ENCODE measurements around the gene PLEKHA7.
"Not testable (repeated sequence)": the region's sequence is repeated elsewhere in the genome, so short reads cannot be mapped to it uniquely, and the experiment has no call there.

The PLEKHA7 gene, protein sequence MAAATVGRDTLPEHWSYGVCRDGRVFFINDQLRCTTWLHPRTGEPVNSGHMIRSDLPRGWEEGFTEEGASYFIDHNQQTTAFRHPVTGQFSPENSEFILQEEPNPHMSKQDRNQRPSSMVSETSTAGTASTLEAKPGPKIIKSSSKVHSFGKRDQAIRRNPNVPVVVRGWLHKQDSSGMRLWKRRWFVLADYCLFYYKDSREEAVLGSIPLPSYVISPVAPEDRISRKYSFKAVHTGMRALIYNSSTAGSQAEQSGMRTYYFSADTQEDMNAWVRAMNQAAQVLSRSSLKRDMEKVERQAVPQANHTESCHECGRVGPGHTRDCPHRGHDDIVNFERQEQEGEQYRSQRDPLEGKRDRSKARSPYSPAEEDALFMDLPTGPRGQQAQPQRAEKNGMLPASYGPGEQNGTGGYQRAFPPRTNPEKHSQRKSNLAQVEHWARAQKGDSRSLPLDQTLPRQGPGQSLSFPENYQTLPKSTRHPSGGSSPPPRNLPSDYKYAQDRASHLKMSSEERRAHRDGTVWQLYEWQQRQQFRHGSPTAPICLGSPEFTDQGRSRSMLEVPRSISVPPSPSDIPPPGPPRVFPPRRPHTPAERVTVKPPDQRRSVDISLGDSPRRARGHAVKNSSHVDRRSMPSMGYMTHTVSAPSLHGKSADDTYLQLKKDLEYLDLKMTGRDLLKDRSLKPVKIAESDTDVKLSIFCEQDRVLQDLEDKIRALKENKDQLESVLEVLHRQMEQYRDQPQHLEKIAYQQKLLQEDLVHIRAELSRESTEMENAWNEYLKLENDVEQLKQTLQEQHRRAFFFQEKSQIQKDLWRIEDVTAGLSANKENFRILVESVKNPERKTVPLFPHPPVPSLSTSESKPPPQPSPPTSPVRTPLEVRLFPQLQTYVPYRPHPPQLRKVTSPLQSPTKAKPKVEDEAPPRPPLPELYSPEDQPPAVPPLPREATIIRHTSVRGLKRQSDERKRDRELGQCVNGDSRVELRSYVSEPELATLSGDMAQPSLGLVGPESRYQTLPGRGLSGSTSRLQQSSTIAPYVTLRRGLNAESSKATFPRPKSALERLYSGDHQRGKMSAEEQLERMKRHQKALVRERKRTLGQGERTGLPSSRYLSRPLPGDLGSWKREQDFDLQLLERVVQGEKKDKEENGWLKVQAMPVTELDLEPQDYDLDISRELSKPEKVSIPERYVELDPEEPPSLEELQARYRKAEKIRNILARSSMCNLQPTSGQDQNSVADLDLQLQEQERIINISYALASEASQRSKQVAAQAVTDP

DNA sequence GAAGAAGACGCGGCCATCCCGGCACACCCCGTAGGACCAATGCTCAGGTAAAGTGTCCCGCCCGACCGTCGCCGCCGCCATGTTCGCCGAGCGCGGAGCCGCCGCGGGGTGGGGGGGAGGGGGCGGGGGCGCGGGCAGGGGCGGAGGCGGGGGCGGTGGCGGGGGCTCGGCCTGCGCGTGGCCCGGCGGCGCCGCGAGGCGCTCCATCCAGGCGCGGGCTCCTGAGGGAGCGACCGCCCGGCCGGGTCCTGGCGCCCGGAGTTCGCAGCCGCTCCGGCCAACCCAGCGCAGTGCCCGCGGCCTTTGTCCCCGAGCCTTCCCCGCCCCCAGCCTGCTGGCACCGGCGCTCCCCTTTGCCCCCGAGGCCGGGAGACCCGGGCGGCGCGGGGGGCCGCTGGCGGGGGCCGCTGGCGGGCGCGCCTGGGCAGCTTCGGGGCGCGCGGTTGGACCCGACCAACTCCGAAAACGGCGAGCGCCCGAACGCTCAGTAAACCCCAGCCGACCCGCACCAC, at the start of gene PLEKHA7:
PLEKHA7 (minus strand) TSS at position 94 of the 512 bp plus-strand sequence; CDS start at position 81, 13 bp downstream.
- Mint-ChIP-seq H3K27me3 (peaks cover 20% of the 10 kb centered on the region), H3K36me3 (ENCODE audit: insufficient read depth) (peaks cover 2% of the 10 kb centered on the region), H3K27ac (ENCODE audit: low read depth) (peak within 1 kb of the TSS; percentile 39), H3K9me3 (no peaks in the 10 kb centered on the region), H3K4me3 (peak within 1 kb of the TSS; percentile 90), H3K4me1 (peaks cover 8% of the 10 kb centered on the region)
- DNase-seq (ENCODE audit: low spot score in 2 of 2) (no peak), ATAC-seq (replicated peaks; ENCODE audit: extremely low read depth, poor library complexity, severe bottlenecking) (peak; percentile 47)

DNA sequence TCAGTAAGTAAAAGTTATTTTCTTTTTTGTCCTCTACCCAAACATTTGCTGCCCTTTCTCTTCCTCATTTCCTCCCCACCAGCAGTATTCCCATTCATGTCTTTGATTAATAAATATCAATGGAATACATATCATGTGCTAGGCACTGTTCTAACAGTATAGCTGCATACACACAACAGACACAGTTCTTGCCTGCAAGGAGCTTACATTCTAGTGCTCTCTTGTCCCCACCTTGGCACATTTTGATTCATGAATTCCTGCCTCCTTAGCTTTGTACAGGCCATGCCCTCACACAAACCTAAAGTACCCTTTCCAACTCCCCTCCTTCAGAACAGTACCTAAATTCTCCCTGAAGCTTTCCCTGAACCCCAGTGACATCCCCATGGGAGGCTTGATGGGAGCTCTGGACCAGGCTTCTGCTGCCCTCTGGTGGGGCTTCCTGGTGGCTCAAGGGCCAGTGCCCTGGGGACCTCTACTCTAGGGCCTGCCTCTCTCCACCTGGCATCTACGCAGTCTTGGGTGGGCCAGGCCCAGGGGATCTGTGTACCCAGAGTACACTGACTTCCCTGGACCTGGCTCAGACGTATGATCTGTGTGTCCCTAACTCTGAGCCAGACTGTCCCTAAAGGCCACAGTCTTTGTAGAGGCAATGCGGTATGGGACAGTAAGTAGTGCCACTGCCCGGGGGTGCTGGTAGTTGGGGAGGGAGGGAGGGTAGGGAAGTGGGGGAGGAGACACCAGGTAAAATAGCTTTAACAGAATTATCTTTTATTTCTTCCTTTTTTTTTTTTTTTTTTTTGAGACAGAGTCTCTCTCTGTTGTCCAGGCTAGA, 49.2 kb upstream of the PLEKHA7 start:
- no peaks in the 10 kb centered on the region for H3K4me1 Mint-ChIP-seq
- H3K9me3 Mint-ChIP-seq = no peaks in the 10 kb centered on the region
- H3K36me3 Mint-ChIP-seq (ENCODE audit: insufficient read depth) = no peaks in the 10 kb centered on the region
- H3K27me3 Mint-ChIP-seq = no peaks in the 10 kb centered on the region
- ATAC-seq (replicated peaks; ENCODE audit: extremely low read depth, poor library complexity, severe bottlenecking) (no peak), DNase-seq (ENCODE audit: low spot score in 2 of 2) (peak in 1 of 2 donors; percentile 19)
- no peak overlapping the region for H3K27ac Mint-ChIP-seq (ENCODE audit: low read depth)
- no peak overlapping the region for H3K4me3 Mint-ChIP-seq

DNA sequence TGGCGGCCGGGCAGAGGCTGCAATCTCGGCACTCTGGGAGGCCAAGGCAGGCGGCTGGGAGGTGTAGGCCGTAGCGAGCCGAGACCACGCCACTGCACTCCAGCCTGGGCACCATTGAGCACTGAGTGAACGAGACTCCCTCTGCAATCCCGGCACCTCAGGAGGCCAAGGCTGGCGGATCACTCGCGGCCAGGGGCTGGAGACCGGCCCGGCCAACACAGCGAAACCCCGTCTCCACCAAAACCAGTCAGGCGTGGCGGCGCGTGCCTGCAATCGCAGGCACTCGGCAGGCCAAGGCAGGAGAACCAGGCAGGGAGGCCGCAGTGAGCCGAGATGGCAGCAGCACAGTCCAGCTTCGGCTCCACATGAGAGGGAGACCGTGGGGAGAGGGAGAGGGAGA, 36.9 kb upstream of the PLEKHA7 start:
- DNase-seq (ENCODE audit: low spot score in 2 of 2); H3K4me3 Mint-ChIP-seq; H3K36me3 Mint-ChIP-seq (ENCODE audit: insufficient read depth); ATAC-seq (replicated peaks; ENCODE audit: extremely low read depth, poor library complexity, severe bottlenecking); H3K9me3 Mint-ChIP-seq; H3K27ac Mint-ChIP-seq (ENCODE audit: low read depth); H3K27me3 Mint-ChIP-seq; H3K4me1 Mint-ChIP-seq: not testable (repeated sequence)

DNA sequence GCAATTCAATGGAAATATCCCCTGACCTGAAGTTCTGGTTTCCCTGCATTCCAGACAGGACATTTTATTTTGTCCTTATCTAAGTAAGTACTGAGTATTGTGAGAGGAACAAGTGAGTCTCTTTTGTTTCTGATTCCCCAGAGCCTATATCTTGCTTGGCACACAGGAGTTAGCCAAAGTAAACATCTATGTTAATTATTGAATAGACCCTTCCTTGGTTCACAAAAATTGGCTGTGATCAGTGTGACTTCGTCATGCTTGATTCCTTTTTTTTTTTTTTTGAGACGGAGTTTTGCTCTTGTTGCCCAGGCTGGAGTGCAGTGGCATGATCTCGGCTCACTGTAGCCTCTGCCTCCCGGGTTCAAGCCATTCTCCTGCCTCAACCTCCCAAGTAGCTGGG, 34.3 kb upstream of the PLEKHA7 start:
- not testable (repeated sequence) for ATAC-seq (replicated peaks; ENCODE audit: extremely low read depth, poor library complexity, severe bottlenecking); H3K4me3 Mint-ChIP-seq; H3K27ac Mint-ChIP-seq (ENCODE audit: low read depth); H3K9me3 Mint-ChIP-seq; DNase-seq (ENCODE audit: low spot score in 2 of 2); H3K4me1 Mint-ChIP-seq; H3K36me3 Mint-ChIP-seq (ENCODE audit: insufficient read depth); H3K27me3 Mint-ChIP-seq

DNA sequence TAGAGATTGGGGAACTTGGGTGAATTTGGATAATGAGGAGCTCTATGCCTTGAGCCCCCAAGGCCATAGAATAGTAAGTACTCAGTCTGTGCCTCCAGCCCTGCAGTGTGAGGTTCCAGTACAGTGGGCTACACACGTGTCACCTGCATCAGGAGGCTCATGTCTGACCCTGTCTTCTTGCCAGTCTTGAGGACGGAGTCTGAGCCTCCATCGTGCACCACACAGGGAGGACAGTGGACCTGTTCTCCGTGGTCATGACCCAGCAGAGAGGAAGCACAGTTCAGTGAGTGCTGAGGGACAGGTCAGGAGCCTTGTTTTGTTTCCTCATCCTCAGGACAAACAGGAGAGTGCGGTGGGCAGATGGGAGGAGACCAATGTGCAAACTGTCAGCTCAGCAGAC, 32.5 kb upstream of the PLEKHA7 start:
- no peaks in the 10 kb centered on the region for H3K36me3 Mint-ChIP-seq (ENCODE audit: insufficient read depth)
- ATAC-seq (replicated peaks; ENCODE audit: extremely low read depth, poor library complexity, severe bottlenecking) = no peak

DNA sequence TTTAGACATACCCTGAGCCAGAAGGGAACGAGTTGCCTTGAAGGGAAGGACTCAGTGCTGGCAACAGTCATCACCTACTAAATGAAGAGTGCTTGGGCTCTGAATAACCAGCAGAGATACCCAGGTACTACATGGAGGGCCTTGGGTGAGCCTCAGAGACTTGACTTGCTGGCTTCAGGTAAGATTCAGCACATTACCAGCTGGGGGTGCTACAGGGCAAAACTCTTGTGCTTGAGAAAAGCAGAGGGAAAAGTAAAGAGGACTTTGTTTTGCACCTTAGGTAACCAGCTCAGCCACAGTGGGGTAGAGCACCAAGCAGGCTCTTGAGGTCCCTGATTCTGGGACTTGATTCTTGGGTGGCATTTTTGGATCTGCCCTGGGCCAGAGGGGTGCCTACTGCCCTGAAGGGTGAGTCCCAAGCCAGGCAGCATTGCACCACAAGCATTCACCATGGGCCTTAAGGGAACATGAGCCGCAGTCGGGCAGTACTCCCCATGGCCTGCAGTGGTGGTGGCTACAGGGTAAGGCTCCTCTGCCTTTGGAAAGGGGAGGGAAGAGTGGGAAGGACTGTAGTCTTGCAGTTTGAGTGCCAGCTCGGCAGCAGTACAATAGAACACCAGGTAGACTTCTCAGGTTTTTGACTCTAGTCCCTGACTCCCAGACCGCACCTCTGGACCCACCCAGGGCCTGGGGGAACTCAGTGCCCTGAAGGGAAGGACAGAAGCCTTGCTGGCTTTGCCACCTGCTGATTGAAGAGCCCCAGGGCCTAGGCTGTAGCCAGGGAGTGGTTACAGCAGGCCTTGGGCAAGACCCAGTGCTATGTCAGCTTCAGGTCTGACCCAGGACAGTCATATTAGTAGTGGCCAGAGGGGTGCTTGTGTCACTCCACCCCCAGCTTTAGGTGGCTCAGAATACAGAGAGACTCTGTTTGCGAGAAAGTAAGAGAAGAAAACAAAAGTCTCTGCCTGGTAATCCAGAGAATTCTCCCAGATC, 22.7 kb upstream of the PLEKHA7 start:
- Mint-ChIP-seq H3K36me3 (ENCODE audit: insufficient read depth) (peaks cover 1% of the 10 kb centered on the region), H3K4me3 (no peak overlapping the region), H3K27me3 (peaks cover 56% of the 10 kb centered on the region), H3K27ac (ENCODE audit: low read depth) (no peak overlapping the region), H3K4me1 (no peaks in the 10 kb centered on the region), H3K9me3 (no peaks in the 10 kb centered on the region)
- no peak for ATAC-seq (replicated peaks; ENCODE audit: extremely low read depth, poor library complexity, severe bottlenecking)
- no peak for DNase-seq (ENCODE audit: low spot score in 2 of 2)

More for the DNA sequence above, 32.5 kb upstream of the PLEKHA7 start:
- Mint-ChIP-seq H3K27ac (ENCODE audit: low read depth) (no peak overlapping the region), H3K4me3 (no peak overlapping the region), H3K9me3 (no peaks in the 10 kb centered on the region), H3K27me3 (peaks cover 3% of the 10 kb centered on the region), H3K4me1 (no peaks in the 10 kb centered on the region)
- DNase-seq (ENCODE audit: low spot score in 2 of 2) = no peak

DNA sequence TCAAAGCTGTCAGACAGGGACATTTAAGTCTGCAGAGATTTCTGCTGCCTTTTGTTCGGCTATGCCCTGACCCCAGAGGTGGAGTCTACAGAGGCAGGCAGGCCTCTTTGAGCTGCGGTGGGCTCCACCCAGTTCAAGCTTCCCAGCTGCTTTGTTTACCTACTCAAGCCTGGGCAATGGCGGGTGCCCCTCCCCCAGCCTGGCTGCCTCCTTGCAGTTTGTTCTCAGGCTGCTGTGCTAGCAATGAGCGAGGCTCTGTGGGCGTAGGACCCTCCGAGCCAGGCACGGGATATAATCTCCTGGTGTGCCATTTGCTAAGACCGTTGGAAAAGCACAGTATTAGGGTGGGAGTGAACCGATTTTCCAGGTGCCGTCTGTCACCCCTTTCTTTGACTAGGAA, 19.8 kb upstream of the PLEKHA7 start:
- H3K27me3 Mint-ChIP-seq = peaks cover 41% of the 10 kb centered on the region
- H3K36me3 Mint-ChIP-seq (ENCODE audit: insufficient read depth); ATAC-seq (replicated peaks; ENCODE audit: extremely low read depth, poor library complexity, severe bottlenecking); H3K4me1 Mint-ChIP-seq; DNase-seq (ENCODE audit: low spot score in 2 of 2); H3K27ac Mint-ChIP-seq (ENCODE audit: low read depth); H3K4me3 Mint-ChIP-seq; H3K9me3 Mint-ChIP-seq: not testable (repeated sequence)

DNA sequence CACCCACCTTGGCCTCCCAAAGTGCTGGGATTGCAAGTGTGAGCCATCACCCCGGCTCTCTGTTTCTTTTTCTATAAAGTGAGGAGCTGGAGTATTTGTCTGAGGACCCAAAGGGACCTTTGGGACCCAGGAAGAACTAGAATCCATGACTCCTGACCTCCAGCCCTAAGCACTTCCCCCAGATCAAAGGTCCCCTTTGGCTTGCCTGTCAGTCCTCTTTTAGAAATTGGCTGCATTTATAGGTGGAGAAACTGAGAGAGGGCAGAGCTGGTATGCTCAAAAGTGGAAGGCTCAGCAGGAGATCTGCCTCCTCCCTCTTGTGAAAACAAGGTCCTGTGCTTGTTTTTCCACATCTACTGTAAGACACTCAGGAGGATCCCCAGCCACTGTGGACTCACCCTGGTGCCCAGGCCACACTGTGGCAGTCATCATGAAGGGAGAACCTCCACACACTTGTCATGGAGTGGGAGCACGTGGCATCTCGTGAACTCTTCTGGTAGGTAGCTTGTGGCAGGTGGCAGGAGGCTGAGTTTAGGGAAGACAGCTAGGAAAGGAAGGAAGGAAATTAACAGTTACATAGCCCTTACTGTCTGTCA, 12.4 kb upstream of the PLEKHA7 start:
- ATAC-seq (replicated peaks; ENCODE audit: extremely low read depth, poor library complexity, severe bottlenecking) (no peak), DNase-seq (ENCODE audit: low spot score in 2 of 2) (no peak)
- Mint-ChIP-seq H3K27ac (ENCODE audit: low read depth) (no peak overlapping the region), H3K9me3 (no peaks in the 10 kb centered on the region), H3K27me3 (peaks cover 8% of the 10 kb centered on the region), H3K4me1 (no peaks in the 10 kb centered on the region), H3K4me3 (no peak overlapping the region), H3K36me3 (ENCODE audit: insufficient read depth) (no peaks in the 10 kb centered on the region)

DNA sequence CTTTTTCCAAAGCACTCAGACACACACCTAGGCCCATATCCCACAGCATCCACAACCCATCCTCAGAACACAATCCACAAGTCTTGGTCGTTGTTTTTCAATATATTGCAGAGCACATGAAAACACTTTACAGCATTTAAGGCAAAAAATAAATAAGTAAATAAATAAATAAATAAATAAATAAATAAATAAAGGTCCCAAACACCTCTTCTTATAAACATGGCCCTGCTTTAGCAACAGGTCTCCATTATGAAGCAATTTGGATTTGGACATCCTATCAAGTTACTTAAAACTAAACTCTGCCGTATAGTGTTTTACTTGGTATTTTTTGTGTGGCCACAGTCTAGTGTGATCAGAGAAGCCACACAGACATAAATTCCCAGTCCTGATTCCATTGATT, 10.7 kb upstream of the PLEKHA7 start:
- Mint-ChIP-seq H3K36me3 (ENCODE audit: insufficient read depth) (no peaks in the 10 kb centered on the region), H3K27ac (ENCODE audit: low read depth) (no peak overlapping the region), H3K27me3 (no peaks in the 10 kb centered on the region), H3K9me3 (no peaks in the 10 kb centered on the region), H3K4me3 (no peak overlapping the region), H3K4me1 (no peaks in the 10 kb centered on the region)
- DNase-seq (ENCODE audit: low spot score in 2 of 2) = no peak
- ATAC-seq (replicated peaks; ENCODE audit: extremely low read depth, poor library complexity, severe bottlenecking) = no peak

DNA sequence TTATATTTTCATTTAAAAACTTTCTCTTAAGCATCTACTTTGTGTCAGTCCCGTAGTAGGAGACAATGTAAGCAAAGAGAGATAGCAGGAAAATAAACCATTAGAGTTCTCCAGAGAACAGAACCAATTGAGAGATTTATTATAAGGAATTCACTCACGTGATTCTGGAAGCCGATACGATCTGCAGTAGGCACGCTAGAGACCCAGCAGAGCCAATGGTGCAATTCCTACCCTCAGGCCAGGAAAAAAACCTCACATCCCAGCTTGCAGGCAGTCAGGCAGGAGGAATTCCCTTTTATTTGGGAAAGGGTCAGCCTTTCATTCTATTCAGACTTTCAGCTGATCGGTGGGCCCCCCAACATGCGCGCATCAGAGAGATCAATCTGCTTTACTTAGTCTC, 7.3 kb upstream of the PLEKHA7 start:
- H3K36me3 Mint-ChIP-seq (ENCODE audit: insufficient read depth) = no peaks in the 10 kb centered on the region
- DNase-seq (ENCODE audit: low spot score in 2 of 2) (no peak), ATAC-seq (replicated peaks; ENCODE audit: extremely low read depth, poor library complexity, severe bottlenecking) (no peak)
- no peak overlapping the region for H3K4me3 Mint-ChIP-seq
- H3K9me3 Mint-ChIP-seq = no peaks in the 10 kb centered on the region
- no peak overlapping the region for H3K27ac Mint-ChIP-seq (ENCODE audit: low read depth)
- H3K27me3 Mint-ChIP-seq = peaks cover under 1% of the 10 kb centered on the region
- H3K4me1 Mint-ChIP-seq = no peaks in the 10 kb centered on the region

Measured in central memory CD8-positive, alpha-beta T cell (primary cell).